HG02970 (cell line): ENCODE data around the gene GPC3.

Experiments used
- ATAC-seq: cut with Tn5 transposase; IDR thresholded peaks from one replicate; pipeline ENCODE4 v1.9.1; 2021; ENCODE audit warnings: mild to moderate bottlenecking, moderate library complexity, moderate number of reproducible peaks; ENCODE audit not compliant: unreplicated experiment, low FRiP score

Gene GPC3

GRCh38 chrX:133490955-133491354, 494.4 kb downstream of the GPC3 start:
- ATAC-seq: no peak
